Measurements from ENCODE around the gene FLOT1.

FLOT1 gene

GRCh38 chr6:30752157-30752927 is 9.9 kb upstream of the FLOT1 start (continued):
- TF ChIP-seq ZNF623 (tag by site-specific recombination; IDR thresholded peaks at IDR 0.05), result no peak
- no peak for TF ChIP-seq ZNF174 (tag by site-specific recombination; IDR thresholded peaks at IDR 0.05)
- TF ChIP-seq ZNF148 (tag by site-specific recombination; IDR thresholded peaks at IDR 0.05; ENCODE audit: borderline replicate concordance), result no peak
- TF ChIP-seq MEIS1 (CRISPR knock-in tag; IDR thresholded peaks at IDR 0.05; ENCODE audit: borderline replicate concordance), result no peak
- TF ChIP-seq ZNF311 (tag by site-specific recombination; IDR thresholded peaks at IDR 0.05; ENCODE audit: borderline replicate concordance), result no peak
- TF ChIP-seq ZNF112 (tag by site-specific recombination; IDR thresholded peaks at IDR 0.05), result no peak
- TF ChIP-seq ZNF16 (tag by site-specific recombination; IDR thresholded peaks at IDR 0.05; ENCODE audit: low read depth), result no peak
- peak; percentile 77 for TF ChIP-seq ZIC2 (tag by site-specific recombination; IDR thresholded peaks at IDR 0.05)
- peak; percentile 72; the same call in 1 of the 2 replicates for TF ChIP-seq ZFP37 (tag by site-specific recombination; IDR thresholded peaks at IDR 0.05)
- TF ChIP-seq ZXDB (tag by site-specific recombination; IDR thresholded peaks at IDR 0.05), result peak; percentile 91
- TF ChIP-seq ZNF707 (tag by site-specific recombination; IDR thresholded peaks at IDR 0.05), result no peak
- peak; percentile 49; the same call in 1 of the 2 replicates for TF ChIP-seq EGR2 (tag by site-specific recombination; IDR thresholded peaks at IDR 0.05; ENCODE audit: low read depth)
- TF ChIP-seq ZNF704 (tag by site-specific recombination; IDR thresholded peaks at IDR 0.05), result no peak
- TF ChIP-seq, protein P1, sequence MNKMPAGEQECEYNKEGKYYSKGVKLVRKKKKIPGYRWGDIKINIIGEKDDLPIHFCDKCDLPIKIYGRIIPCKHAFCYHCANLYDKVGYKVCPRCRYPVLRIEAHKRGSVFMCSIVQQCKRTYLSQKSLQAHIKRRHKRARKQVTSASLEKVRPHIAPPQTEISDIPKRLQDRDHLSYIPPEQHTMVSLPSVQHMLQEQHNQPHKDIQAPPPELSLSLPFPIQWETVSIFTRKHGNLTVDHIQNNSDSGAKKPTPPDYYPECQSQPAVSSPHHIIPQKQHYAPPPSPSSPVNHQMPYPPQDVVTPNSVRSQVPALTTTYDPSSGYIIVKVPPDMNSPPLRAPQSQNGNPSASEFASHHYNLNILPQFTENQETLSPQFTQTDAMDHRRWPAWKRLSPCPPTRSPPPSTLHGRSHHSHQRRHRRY (tag by site-specific recombination; IDR thresholded peaks at IDR 0.05), result no peak
- TF ChIP-seq ZNF830 (tag by site-specific recombination; IDR thresholded peaks at IDR 0.05; ENCODE audit: low read depth), result no peak
- peak; percentile 69 for TF ChIP-seq ZNF558 (tag by site-specific recombination; IDR thresholded peaks at IDR 0.05)
- no peak for TF ChIP-seq RBAK (tag by site-specific recombination; IDR thresholded peaks at IDR 0.05)
- TF ChIP-seq OSR2 (tag by site-specific recombination; IDR thresholded peaks at IDR 0.05), result peak; percentile 98
- no peak for TF ChIP-seq ZNF341 (tag by site-specific recombination; IDR thresholded peaks at IDR 0.05; ENCODE audit: low read depth)
- TF ChIP-seq BCL11A (tag by site-specific recombination; IDR thresholded peaks at IDR 0.05; ENCODE audit: low read depth), result peak; percentile 76; the same call in 1 of the 2 replicates
- TF ChIP-seq ZNF571 (tag by site-specific recombination; IDR thresholded peaks at IDR 0.05), result no peak
- TF ChIP-seq ZNF785 (tag by site-specific recombination; IDR thresholded peaks at IDR 0.05), result no peak
- TF ChIP-seq HOXA7 (CRISPR knock-in tag; IDR thresholded peaks at IDR 0.05; ENCODE audit: borderline replicate concordance), result no peak
- no peak for TF ChIP-seq PRDM6 (tag by site-specific recombination; IDR thresholded peaks at IDR 0.05)
- no peak for TF ChIP-seq ZNF155 (tag by site-specific recombination; IDR thresholded peaks at IDR 0.05)
- TF ChIP-seq ZNF133 (tag by site-specific recombination; IDR thresholded peaks at IDR 0.05), result no peak
- TF ChIP-seq, protein P2, sequence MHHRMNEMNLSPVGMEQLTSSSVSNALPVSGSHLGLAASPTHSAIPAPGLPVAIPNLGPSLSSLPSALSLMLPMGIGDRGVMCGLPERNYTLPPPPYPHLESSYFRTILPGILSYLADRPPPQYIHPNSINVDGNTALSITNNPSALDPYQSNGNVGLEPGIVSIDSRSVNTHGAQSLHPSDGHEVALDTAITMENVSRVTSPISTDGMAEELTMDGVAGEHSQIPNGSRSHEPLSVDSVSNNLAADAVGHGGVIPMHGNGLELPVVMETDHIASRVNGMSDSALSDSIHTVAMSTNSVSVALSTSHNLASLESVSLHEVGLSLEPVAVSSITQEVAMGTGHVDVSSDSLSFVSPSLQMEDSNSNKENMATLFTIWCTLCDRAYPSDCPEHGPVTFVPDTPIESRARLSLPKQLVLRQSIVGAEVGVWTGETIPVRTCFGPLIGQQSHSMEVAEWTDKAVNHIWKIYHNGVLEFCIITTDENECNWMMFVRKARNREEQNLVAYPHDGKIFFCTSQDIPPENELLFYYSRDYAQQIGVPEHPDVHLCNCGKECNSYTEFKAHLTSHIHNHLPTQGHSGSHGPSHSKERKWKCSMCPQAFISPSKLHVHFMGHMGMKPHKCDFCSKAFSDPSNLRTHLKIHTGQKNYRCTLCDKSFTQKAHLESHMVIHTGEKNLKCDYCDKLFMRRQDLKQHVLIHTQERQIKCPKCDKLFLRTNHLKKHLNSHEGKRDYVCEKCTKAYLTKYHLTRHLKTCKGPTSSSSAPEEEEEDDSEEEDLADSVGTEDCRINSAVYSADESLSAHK (tag by site-specific recombination; IDR thresholded peaks at IDR 0.05), result peak; percentile 15; the same call in 1 of the 2 replicates
- TF ChIP-seq PATZ1 (tag by site-specific recombination; IDR thresholded peaks at IDR 0.05), result peak; percentile 90
